Stimulated activated naive B cell treated with anti-CD40 and anti-IgM and Interleukin-4, amounts not matched to agents 10 μg/mL and 1 μg/mL and 100 μg/mL, for 72 hours (primary cell): ENCODE data around the gene ARRB2.
A peak's percentile ranks its signal among the peaks of the same experiment; 100 is the strongest.

ENCODE experiments used
- ATAC-seq, 2 donors: fragments of 150-1000 bp; cut with Tn5 transposase; replicated peaks; 2 replicates each; pipeline ENCODE4 v1.10.0; 2021; ENCODE audit warnings: moderate library complexity in 1 of 2
- DNase-seq: peaks from one replicate; pipeline ENCODE4 v3.0.0; 2021
- H3K27ac Mint-ChIP-seq: one replicate; pipeline ENCODE4 v1.8.0; 2022; ENCODE audit warnings: mild to moderate bottlenecking, mixed read lengths
- H3K27me3 Mint-ChIP-seq, 2 donors: one replicate each; pipeline ENCODE4 v1.8.0; 2022; ENCODE audit warnings: mixed read lengths in 2 of 2
- H3K36me3 Mint-ChIP-seq, 2 donors: one replicate each; pipeline ENCODE4 v1.8.0; 2022; ENCODE audit warnings: mixed read lengths in 2 of 2, mild to moderate bottlenecking in 1 of 2
- H3K4me1 Mint-ChIP-seq, 2 donors: one replicate each; pipeline ENCODE4 v1.8.0; 2022; ENCODE audit warnings: mixed read lengths in 2 of 2, mild to moderate bottlenecking in 1 of 2
- H3K4me3 Mint-ChIP-seq, 2 donors: one replicate each; pipeline ENCODE4 v1.8.0; 2022; ENCODE audit warnings: mild to moderate bottlenecking in 2 of 2, mixed read lengths in 2 of 2, moderate library complexity in 1 of 2
- H3K9me3 Mint-ChIP-seq, 2 donors: one replicate each; pipeline ENCODE4 v1.8.0; 2022; ENCODE audit warnings: mixed read lengths in 2 of 2, mild to moderate bottlenecking in 1 of 2

The ARRB2 gene

DNA sequence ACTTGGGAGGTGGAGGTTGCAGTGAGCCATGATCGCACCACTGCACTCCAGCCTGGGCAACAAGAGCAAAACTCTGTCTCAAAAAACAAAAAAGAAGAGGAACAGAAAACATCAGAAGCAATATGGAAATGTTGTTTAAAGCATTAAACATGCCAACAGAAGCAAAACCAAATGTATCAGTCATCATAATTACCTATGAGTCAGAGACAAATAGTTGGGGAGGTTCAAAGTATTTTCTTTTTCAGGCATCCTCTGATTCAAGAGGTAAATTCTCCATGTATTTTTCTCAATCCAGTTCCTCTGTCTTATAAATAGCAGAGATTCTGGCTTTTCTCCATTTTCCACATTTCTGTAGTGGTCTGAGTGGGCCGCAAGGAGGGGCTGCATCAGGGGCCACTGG, 59.2 kb downstream of the ARRB2 start:
- ATAC-seq: peak in 1 of 2 donors; percentile 36
- Mint-ChIP-seq H3K4me3 (no peak overlapping the region), H3K4me1 (peaks cover under 1% of the 10 kb centered on the region in 2 donors), H3K27me3 (peaks cover 12 to 31% of the 10 kb centered on the region in 2 donors), H3K36me3 (no peaks in the 10 kb centered on the region), H3K27ac (no peak overlapping the region), H3K9me3 (no peaks in the 10 kb centered on the region)
- DNase-seq: no peak
